HG02852 (cell line): ENCODE measurements around the gene ARHGEF33.

Experiments
- ATAC-seq: cut with Tn5 transposase; IDR thresholded peaks from one replicate; pipeline ENCODE4 v1.9.1; 2021; ENCODE audit warnings: mild to moderate bottlenecking, moderate library complexity; ENCODE audit not compliant: unreplicated experiment

ARHGEF33 gene

GRCh38 chr2:38951766-38952165, 62.1 kb downstream of the ARHGEF33 start:
- no peak for ATAC-seq

GRCh38 chr2:38957972-38958371, 68.3 kb downstream of the ARHGEF33 start:
- ATAC-seq: no peak

DNA sequence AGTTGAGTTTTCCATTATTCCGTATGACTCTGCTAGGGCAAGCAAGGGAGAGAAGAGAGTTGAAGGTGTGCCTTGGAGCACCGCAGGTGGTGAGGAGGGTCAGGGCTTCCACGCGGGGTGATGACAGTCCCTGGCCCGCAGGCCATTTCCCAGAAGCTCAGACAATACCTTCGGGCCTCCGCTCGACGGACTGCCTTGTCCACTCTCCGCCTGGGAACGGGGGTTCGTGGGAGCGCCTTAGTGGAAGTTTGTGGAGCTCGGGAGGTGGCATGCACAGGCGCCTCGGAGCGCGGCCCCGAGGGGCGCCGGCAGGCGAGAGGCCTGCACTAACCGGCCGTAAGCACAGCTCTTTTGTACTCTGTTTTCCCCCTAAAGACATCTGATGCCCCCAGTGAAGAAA, 69.8 kb downstream of the ARHGEF33 start:
- no peak for ATAC-seq

GRCh38 chr2:38959938-38960608, 70.4 kb downstream of the ARHGEF33 start:
- ATAC-seq: peak; percentile 68

DNA sequence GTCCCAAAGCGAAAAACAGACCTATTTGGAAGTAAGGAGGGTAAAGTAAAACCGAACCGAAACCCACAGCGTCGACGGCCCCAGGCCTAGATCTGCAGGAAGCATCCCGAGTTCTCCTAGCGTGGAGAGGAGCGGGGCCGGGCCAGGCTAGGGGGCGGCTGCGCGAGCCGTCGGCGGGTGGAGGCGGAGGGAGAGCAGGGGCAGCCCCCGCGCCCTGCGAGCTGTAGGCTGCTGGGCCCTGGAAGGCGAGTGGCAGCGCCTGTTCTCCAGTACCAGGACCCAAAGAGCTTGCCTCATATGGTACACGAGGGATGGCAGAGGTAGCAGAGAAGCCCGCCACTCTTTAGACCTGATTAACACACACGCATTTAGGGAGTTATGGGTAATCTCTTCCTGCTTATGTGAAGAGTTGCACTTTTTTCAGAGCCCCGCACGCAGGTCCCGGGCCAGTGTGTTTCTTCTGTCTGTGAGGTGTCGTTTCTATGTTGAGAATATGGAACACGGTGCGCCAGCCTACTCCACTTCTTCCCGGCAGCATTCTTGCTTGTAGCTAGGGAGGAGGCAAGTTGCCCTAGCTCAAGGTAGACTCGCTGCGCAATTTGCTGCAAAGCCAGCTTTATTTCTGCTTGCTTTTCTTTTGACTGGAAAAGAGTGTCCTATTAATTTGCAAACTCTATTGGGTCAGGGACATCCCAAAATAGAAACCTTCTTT, 71.1 kb downstream of the ARHGEF33 start:
- ATAC-seq: peak; percentile 10

GRCh38 chr2:38966006-38966405, 76.3 kb downstream of the ARHGEF33 start:
- ATAC-seq: no peak

- ATAC-seq: no peak
These were observed 77.0 kb downstream of the ARHGEF33 start for GRCh38 chr2:38966678-38967077.

DNA sequence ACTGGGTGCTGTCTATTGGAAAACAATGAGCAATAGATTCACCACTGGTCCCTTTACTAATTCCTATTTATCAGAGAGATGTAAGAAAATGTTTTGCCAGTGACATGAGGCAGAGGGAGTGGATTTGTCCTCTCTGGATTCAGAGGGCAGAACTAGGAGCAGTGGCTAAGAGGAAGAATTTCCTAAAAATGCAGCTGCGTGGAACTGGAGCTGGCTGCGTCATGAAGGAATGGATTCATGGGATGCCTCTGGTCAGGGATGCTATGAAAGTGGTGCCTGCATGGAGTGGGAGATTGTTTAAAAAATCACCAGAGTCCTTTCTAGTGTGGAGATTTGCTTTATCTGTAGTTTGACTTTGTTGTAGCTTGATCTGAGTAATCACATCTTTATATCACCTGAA, 78.3 kb downstream of the ARHGEF33 start:
- ATAC-seq: no peak

- ATAC-seq: no peak
These were observed 81.7 kb downstream of the ARHGEF33 start for GRCh38 chr2:38971377-38971776.

- no peak for ATAC-seq
These were observed 83.6 kb downstream of the ARHGEF33 start for GRCh38 chr2:38973266-38973665.

DNA sequence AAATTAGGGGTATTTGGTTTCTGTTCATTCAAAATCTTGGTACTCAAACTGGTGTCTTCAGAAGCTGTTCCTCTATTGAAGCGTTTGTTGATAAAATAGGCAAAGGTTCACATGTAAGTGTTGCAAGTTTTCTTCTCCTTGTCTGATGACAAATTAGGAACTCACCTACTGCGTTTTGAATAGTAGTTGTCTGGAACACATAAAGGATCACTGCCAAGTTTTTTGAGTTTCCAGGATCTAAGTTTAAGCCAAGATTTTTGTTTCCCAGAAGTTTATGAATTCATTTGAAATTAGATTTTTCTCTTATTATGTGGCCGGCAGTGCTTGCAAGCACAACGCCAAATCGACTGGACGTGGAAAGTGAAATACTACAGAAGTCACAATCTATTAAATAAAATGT, 85.4 kb downstream of the ARHGEF33 start:
- ATAC-seq: no peak

- ATAC-seq: no peak
These were observed 87.4 kb downstream of the ARHGEF33 start for GRCh38 chr2:38977047-38977446.

- no peak for ATAC-seq
These were observed 88.7 kb downstream of the ARHGEF33 start for GRCh38 chr2:38978296-38978903.

DNA sequence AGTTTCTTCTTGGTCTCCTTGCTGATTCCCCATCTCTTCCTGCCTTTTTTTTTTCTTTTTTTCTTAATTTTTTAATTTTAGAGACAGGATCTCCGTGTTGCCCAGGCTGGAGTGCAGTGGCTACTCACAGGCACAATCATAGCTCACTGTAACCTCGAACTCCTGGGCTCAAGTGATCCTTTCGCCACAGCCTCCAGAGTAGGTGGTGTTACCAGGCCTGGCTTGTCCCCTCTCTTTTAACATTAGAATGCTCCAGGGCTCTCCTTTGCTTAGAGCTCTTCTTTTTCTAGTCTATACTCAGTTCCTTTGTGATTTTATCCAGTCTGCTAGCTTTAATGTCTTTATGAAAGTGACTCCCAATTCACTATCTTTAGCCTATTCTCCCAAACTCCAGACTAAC, 89.2 kb downstream of the ARHGEF33 start:
- ATAC-seq: no peak

- ATAC-seq: no peak
These were observed 91.5 kb downstream of the ARHGEF33 start for GRCh38 chr2:38981003-38981669.

GRCh38 chr2:38981670-38982357, 92.1 kb downstream of the ARHGEF33 start:
- no peak for ATAC-seq

GRCh38 chr2:38982498-38982897, 92.8 kb downstream of the ARHGEF33 start:
- no peak for ATAC-seq

- no peak for ATAC-seq
These were observed 99.0 kb downstream of the ARHGEF33 start for GRCh38 chr2:38988716-38989115.

- no peak for ATAC-seq
These were observed 102.2 kb downstream of the ARHGEF33 start for GRCh38 chr2:38991899-38992298.

DNA sequence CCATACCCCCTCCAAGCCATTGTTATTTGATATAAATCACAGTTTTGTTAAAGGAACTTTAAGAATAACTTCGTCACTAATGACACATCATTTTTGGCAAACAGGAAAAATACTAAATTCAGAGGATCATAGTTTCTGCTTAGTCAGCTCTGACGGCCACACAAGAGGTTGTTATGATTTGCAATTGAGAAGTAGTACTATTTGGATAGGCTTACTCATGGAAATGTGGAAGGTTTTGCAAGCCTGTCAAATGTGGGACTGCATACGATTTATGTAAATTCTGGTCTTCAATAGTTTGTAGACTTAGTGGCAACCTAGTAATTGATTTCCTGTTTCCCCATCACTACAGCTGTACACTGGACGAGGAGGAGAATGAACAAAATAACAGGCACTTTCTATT, 108.1 kb downstream of the ARHGEF33 start:
- ATAC-seq: no peak

DNA sequence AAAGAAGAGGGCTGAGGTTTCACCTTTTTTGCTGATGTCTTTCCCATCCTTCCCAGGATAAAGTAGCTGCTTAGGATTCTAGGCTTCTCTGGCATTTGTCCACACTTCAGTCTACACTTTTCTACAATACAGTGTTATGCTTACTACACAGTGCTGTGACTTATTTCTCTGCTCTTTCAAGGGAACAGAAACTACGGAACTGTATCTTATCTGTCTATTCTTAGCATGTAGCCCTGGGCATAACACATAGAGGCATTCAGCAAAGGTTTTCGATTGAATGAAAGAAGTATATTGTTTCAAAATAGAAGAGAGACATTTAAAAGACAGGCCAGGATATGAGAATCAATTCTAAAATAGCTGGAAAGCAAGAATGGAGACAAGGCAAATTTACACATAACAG, 110.9 kb downstream of the ARHGEF33 start:
- ATAC-seq: no peak
